Measurements from ENCODE around the gene IQSEC1.

- TF ChIP-seq EZH2 (IDR thresholded peaks at IDR 0.05; ENCODE audit: borderline replicate concordance) (no peak), CTCF (IDR thresholded peaks at IDR 0.05; ENCODE audit: poor library complexity) (no peak), EZH2phosphoT487 (IDR thresholded peaks at IDR 0.05; ENCODE audit: low read depth, severe bottlenecking, unreplicated experiment) (no peak)
Measured at GRCh38 chr3:13115991-13116390, 42.8 kb upstream of the IQSEC1 start.

Measured in hepatocyte (in vitro differentiated cells).